Cardiac ventricle fibroblast (primary cell): ENCODE data around the gene SLC38A2. TPM values are rescaled to one million over a fixed set of nuclear protein-coding genes. Genes with fewer than 3 reads are reported as not detected.

Source experiments
- total RNA-seq: library from RNA; depleted of rRNA; stranded (reverse); fragments of >200 nt; gene quantifications from 2 replicates; pipeline ENCODE4 v1.2.3, GENCODE V29; 2015

The SLC38A2 gene
- total RNA-seq: 715 and 762 TPM in 2 replicates

GRCh38 chr12:46372544-46373300 lies at the start of gene SLC38A2:
TSS of gene SLC38A2 (minus strand) at chr12:46372773. CDS start at chr12:46371293, 1,480 bp downstream.

Other genes starting within 250 kb of the SLC38A2 start
- 8.1 and 10.9 TPM in 2 replicates for gene SLC38A1, start 103.7 kb downstream of the SLC38A2 start, total RNA-seq